KMS-11 (cell line): Measurements from ENCODE around the gene SRPRA.
"Not testable (repeated sequence)": the region's sequence is repeated elsewhere in the genome, so short reads cannot be mapped to it uniquely, and the experiment has no call there.

ENCODE experiments used
- H2AFZ ChIP-seq: fragments of 200-600 bp; sonication (generic); 2 replicates; pipeline ENCODE4 v1.6.1; 2016; ENCODE audit warnings: antibody characterized with exemption, mixed run types, low read depth
- H3K27ac ChIP-seq: fragments of 200-600 bp; sonication (generic); 2 replicates; pipeline ENCODE4 v1.6.1; 2016; ENCODE audit warnings: mild to moderate bottlenecking, mixed run types
- H3K27me3 ChIP-seq: fragments of 200-600 bp; sonication (generic); 2 replicates; pipeline ENCODE4 v1.6.1; 2017; ENCODE audit warnings: mild to moderate bottlenecking, low read depth, mixed run types, moderate library complexity; ENCODE audit not compliant: insufficient read depth
- H3K36me3 ChIP-seq: fragments of 200-600 bp; sonication (generic); 2 replicates; pipeline ENCODE4 v1.6.1; 2017; ENCODE audit warnings: mild to moderate bottlenecking, mixed run types; ENCODE audit not compliant: insufficient read depth
- H3K4me1 ChIP-seq: fragments of 200-600 bp; sonication (generic); 2 replicates; pipeline ENCODE4 v1.6.1; 2016; ENCODE audit warnings: mild to moderate bottlenecking, low read depth, mixed run types; ENCODE audit not compliant: poor library complexity, severe bottlenecking
- H3K4me2 ChIP-seq: fragments of 200-600 bp; sonication (generic); 2 replicates; pipeline ENCODE4 v1.7.0; 2016; ENCODE audit warnings: mild to moderate bottlenecking, mixed run types
- H3K4me3 ChIP-seq: fragments of 200-600 bp; sonication (generic); IDR thresholded peaks from 2 replicates; pipeline ENCODE4 v1.6.1; 2017; ENCODE audit warnings: low read depth, low read length, mixed read lengths; ENCODE audit not compliant: insufficient read depth
- H3K79me2 ChIP-seq: fragments of 200-600 bp; sonication (generic); 2 replicates; pipeline ENCODE4 v1.6.1; 2016; ENCODE audit warnings: low read depth, mixed run types; ENCODE audit not compliant: insufficient read depth
- H3K9ac ChIP-seq: fragments of 200-600 bp; sonication (generic); 2 replicates; pipeline ENCODE4 v1.6.1; 2016; ENCODE audit warnings: mild to moderate bottlenecking, mixed run types
- H4K20me1 ChIP-seq: fragments of 200-600 bp; sonication (generic); 2 replicates; pipeline ENCODE4 v1.6.1; 2016; ENCODE audit warnings: mild to moderate bottlenecking, mixed run types; ENCODE audit not compliant: insufficient read depth
- TF ChIP-seq, protein P1 (sequence below): fragments of 200-600 bp; sonication (generic); conservative IDR thresholded peaks from 2 replicates; pipeline ENCODE4 v1.6.1; 2017; ENCODE audit warnings: low read depth, mild to moderate bottlenecking, antibody characterized with exemption, low read length, moderate library complexity, mixed read lengths

Gene SRPRA

GRCh38 chr11:126262216-126262615 lies 6.5 kb downstream of the SRPRA start:
- H2AFZ ChIP-seq, result no peak overlapping the region
- peaks cover 3% of the 10 kb centered on the region for H3K4me1 ChIP-seq
- H3K79me2 ChIP-seq, result peaks cover 11% of the 10 kb centered on the region
- no peak overlapping the region for H3K4me2 ChIP-seq
- no peak overlapping the region for H3K9ac ChIP-seq
- no peaks in the 10 kb centered on the region for H3K36me3 ChIP-seq
- no peaks in the 10 kb centered on the region for H3K27me3 ChIP-seq
- no peak overlapping the region for H3K4me3 ChIP-seq
- TF ChIP-seq, protein P1, sequence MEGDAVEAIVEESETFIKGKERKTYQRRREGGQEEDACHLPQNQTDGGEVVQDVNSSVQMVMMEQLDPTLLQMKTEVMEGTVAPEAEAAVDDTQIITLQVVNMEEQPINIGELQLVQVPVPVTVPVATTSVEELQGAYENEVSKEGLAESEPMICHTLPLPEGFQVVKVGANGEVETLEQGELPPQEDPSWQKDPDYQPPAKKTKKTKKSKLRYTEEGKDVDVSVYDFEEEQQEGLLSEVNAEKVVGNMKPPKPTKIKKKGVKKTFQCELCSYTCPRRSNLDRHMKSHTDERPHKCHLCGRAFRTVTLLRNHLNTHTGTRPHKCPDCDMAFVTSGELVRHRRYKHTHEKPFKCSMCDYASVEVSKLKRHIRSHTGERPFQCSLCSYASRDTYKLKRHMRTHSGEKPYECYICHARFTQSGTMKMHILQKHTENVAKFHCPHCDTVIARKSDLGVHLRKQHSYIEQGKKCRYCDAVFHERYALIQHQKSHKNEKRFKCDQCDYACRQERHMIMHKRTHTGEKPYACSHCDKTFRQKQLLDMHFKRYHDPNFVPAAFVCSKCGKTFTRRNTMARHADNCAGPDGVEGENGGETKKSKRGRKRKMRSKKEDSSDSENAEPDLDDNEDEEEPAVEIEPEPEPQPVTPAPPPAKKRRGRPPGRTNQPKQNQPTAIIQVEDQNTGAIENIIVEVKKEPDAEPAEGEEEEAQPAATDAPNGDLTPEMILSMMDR, result no peak
- no peak overlapping the region for H3K27ac ChIP-seq
- no peaks in the 10 kb centered on the region for H4K20me1 ChIP-seq

DNA sequence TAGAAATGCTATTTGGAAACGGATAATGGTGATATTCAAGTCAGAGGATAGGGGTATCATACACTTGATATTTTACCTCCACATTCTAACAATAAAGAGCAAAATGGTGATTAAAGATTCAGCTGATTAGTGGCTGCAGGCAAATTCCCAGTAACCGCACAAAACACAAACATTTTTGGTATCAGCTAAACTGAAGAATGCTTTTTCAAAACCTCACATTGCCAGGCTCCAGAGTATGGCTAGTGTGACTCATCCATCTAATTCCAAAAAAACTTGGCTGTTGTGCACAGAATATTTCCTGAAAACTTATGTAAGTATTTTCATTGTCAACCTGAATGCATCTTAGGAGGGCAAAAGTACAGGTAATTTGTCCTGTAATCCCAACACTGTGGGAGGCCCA lies 10.9 kb downstream of the SRPRA start:
- H3K4me2 ChIP-seq, result no peak overlapping the region
- no peaks in the 10 kb centered on the region for H3K27me3 ChIP-seq
- no peak overlapping the region for H3K27ac ChIP-seq
- H3K36me3 ChIP-seq, result no peaks in the 10 kb centered on the region
- H3K79me2 ChIP-seq, result no peaks in the 10 kb centered on the region
- H3K9ac ChIP-seq, result no peak overlapping the region
- no peaks in the 10 kb centered on the region for H3K4me1 ChIP-seq
- H2AFZ ChIP-seq, result no peak overlapping the region
- H3K4me3 ChIP-seq, result no peak overlapping the region
- H4K20me1 ChIP-seq, result no peaks in the 10 kb centered on the region
- TF ChIP-seq, protein P1, result no peak

GRCh38 chr11:126257144-126257543 lies 11.6 kb downstream of the SRPRA start:
- no peaks in the 10 kb centered on the region for H3K79me2 ChIP-seq
- H3K4me2 ChIP-seq, result no peak overlapping the region
- H3K27me3 ChIP-seq, result no peaks in the 10 kb centered on the region
- H3K27ac ChIP-seq, result no peak overlapping the region
- TF ChIP-seq, protein P1, result no peak
- no peak overlapping the region for H2AFZ ChIP-seq
- no peaks in the 10 kb centered on the region for H4K20me1 ChIP-seq
- H3K4me1 ChIP-seq, result no peaks in the 10 kb centered on the region
- H3K9ac ChIP-seq, result no peak overlapping the region
- H3K36me3 ChIP-seq, result no peaks in the 10 kb centered on the region
- no peak overlapping the region for H3K4me3 ChIP-seq

DNA sequence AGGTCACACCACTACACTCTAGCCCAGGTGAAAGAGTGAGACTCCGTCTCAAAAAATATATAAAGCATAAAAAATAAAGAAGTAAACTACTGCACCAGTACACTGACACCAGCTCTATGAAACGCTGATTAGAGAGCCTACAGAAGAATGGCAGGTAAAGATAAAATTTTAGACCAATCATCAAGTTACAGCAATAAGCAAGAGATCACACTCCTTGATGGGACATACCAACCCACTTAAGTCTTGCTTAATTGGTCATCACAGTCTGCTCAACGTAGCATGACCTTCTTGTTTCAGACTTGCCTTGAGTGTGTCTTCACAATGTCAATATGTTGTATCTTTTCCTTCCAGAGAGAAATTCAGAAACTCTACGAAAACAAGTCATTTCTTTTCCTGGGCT lies 12.5 kb downstream of the SRPRA start:
- Histone ChIP-seq H3K9ac (no peak overlapping the region), H3K4me3 (no peak overlapping the region), H3K36me3 (no peaks in the 10 kb centered on the region), H3K4me2 (no peak overlapping the region), H3K79me2 (no peaks in the 10 kb centered on the region), H3K4me1 (no peaks in the 10 kb centered on the region), H3K27me3 (no peaks in the 10 kb centered on the region), H4K20me1 (no peaks in the 10 kb centered on the region), H3K27ac (no peak overlapping the region), H2AFZ (no peak overlapping the region)
- TF ChIP-seq, protein P1, result no peak

GRCh38 chr11:126255507-126255906 lies 13.2 kb downstream of the SRPRA start:
- H3K4me2 ChIP-seq, H3K27ac ChIP-seq, H3K79me2 ChIP-seq, H4K20me1 ChIP-seq, H3K4me3 ChIP-seq, H2AFZ ChIP-seq, H3K36me3 ChIP-seq, H3K9ac ChIP-seq, H3K4me1 ChIP-seq, H3K27me3 ChIP-seq: not testable (repeated sequence)
